Left lung (tissue), 10 donors: Measurements from ENCODE around the gene TMEM184B. TPM values are rescaled to one million over a fixed set of nuclear protein-coding genes. Genes with fewer than 3 reads are reported as not detected.

Experiments
- ATAC-seq: fragments of 200-7000 bp; cut with Tn5 transposase; one replicate; pipeline ENCODE4 v1.9.1; 2020; ENCODE audit warnings: moderate library complexity
- DNase-seq, 4 donors: peaks; one replicate each; pipeline ENCODE4 v3.0.0-alpha.2; 2013 to 2020
- H3K27ac ChIP-seq, 2 donors: fragments of 200-600 bp; sonication (generic) in 1 of 2; one replicate each; pipeline versions ENCODE4 v1.5.0 to v1.8.0; 2020 to 2021
- H3K27me3 ChIP-seq, 2 donors: fragments of 200-600 bp; sonication (generic) in 1 of 2; one replicate each; pipeline versions ENCODE4 v1.5.0 to v1.8.0; 2020 to 2021
- H3K36me3 ChIP-seq, 2 donors: fragments of 200-600 bp; sonication (generic) in 1 of 2; one replicate each; pipeline versions ENCODE4 v1.5.0 to v1.8.0; 2020 to 2021
- H3K4me1 ChIP-seq, 2 donors: fragments of 200-600 bp; one replicate each; pipeline ENCODE4 v1.8.0; 2021
- H3K4me3 ChIP-seq, 2 donors: fragments of 200-600 bp; sonication (generic) in 1 of 2; one replicate each; pipeline versions ENCODE4 v1.5.0 to v1.8.0; 2020 to 2021; ENCODE audit warnings: mild to moderate bottlenecking in 1 of 2
- H3K9me3 ChIP-seq, 2 donors: fragments of 200-600 bp; sonication (generic) in 1 of 2; one replicate each; pipeline versions ENCODE4 v1.5.0 to v1.8.0; 2020 to 2021
- CTCF ChIP-seq, 2 donors: fragments of 200-600 bp; sonication (generic) in 1 of 2; IDR thresholded peaks; one replicate each; pipeline versions ENCODE4 v1.5.0 to v1.8.0; 2021; ENCODE audit warnings: antibody characterized with exemption in 2 of 2
- intact Hi-C, 2 donors: fragments of 100-400 bp; cut with DNase I; formaldehyde crosslinking; loops; one replicate each; pipeline versions ENCODE4 v1.11.2 to v1.14.2; 2022
- polyA plus RNA-seq, 6 donors: library from polyadenylated mRNA; unstranded; fragments of 120-200 nt; gene quantifications; one replicate each; pipeline ENCODE4 v1.2.1, GENCODE V29; 2013; ENCODE audit not compliant: insufficient read length in 6 of 6
- total RNA-seq, 2 donors: library from RNA; stranded (reverse); fragmentation: NEBNext Ultra II Directional; extraction: Animal tissue kit (Norgen Biotek cat#: 25700); gene quantifications; one replicate each; pipeline ENCODE4 v1.2.1, GENCODE V29; 2021
- donor health status: DM: no; HTN: yes; CAD: no.
- donor health status: DM: no; HTN: no; CAD: no.

The TMEM184B gene
- total and polyA plus RNA-seq, 8 donors = 33.7 to 98.3 (median 39.8) TPM

DNA sequence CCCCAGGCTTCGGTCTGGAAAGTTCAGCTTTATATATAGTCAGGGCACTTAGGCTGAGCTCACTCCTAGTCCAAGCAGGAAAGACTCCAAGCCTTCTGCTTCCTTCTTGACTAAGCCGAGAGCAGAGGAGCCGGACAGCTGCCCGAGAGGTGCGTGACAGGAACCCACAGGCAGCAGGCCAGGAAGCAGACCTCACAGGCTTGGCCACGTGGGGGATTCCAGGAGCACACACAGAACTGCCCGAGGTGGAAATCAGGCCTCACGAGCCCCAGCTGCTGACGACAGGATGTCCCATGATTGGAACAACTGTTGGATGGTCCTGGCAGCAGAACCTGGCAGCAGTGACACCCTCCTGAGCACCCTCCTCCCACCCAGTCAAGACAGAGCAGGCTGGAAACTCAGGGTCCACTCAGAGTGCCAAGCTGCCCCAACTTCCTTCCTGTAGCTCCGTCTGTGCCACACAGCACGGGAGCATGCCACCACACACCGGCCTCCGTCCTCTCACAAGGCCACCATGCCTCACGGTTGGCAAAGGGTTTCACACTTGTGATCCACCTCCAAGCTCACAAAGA lies 96.6 kb downstream of the TMEM184B start:
- DNase-seq (peak in 3 of 4 donors; percentile 70 to 80 (median 79)), ATAC-seq (peak; percentile 8)
- H3K27me3 ChIP-seq = no peaks in the 10 kb centered on the region
- peaks cover 33 to 69% of the 10 kb centered on the region in 2 donors for H3K4me1 ChIP-seq
- no peak overlapping the region for H3K4me3 ChIP-seq
- intact Hi-C loops = no loop called here
- no peaks in the 10 kb centered on the region for H3K9me3 ChIP-seq
- H3K27ac ChIP-seq = peak overlapping the region; percentile 45 to 55
- no peaks in the 10 kb centered on the region for H3K36me3 ChIP-seq
- TF ChIP-seq CTCF (IDR thresholded peaks at IDR 0.05) = no peak

- no peaks in the 10 kb centered on the region for H3K9me3 ChIP-seq
- DNase-seq (no peak), ATAC-seq (no peak)
- peak overlapping the region; percentile 45 to 55 for H3K27ac ChIP-seq
- no peaks in the 10 kb centered on the region for H3K27me3 ChIP-seq
- H3K4me1 ChIP-seq = peaks cover 26 to 61% of the 10 kb centered on the region in 2 donors
- H3K36me3 ChIP-seq = no peaks in the 10 kb centered on the region
- H3K4me3 ChIP-seq = no peak overlapping the region
- intact Hi-C loops = no loop called here
- no peak for TF ChIP-seq CTCF (IDR thresholded peaks at IDR 0.05)
Measured at GRCh38 chr22:38175206-38176118, 97.3 kb downstream of the TMEM184B start.

GRCh38 chr22:38174626-38175025 lies 98.2 kb downstream of the TMEM184B start:
- no peak for TF ChIP-seq CTCF (IDR thresholded peaks at IDR 0.05)
- Histone ChIP-seq H3K36me3 (no peaks in the 10 kb centered on the region), H3K4me1 (peaks cover 20 to 53% of the 10 kb centered on the region in 2 donors), H3K9me3 (no peaks in the 10 kb centered on the region), H3K27ac (no peak overlapping the region), H3K27me3 (no peaks in the 10 kb centered on the region), H3K4me3 (no peak overlapping the region)
- intact Hi-C loops = no loop called here
- DNase-seq (no peak), ATAC-seq (no peak)

DNA sequence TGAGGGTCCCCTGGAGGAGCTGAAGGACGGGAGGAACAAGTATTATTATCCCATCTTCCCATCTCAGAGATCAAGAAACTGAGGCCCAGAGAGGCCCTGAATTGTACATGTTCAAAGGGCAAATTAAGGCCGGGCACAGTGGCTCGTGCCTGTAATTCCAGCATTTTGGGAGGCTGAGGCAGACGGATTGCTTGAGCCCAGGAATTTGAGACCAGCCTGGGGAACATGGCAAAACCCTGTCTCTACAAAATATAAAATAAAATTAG lies 99.2 kb downstream of the TMEM184B start:
- Histone ChIP-seq H3K4me1 (peaks cover 20 to 47% of the 10 kb centered on the region in 2 donors), H3K27ac (no peak overlapping the region), H3K36me3 (no peaks in the 10 kb centered on the region), H3K27me3 (no peaks in the 10 kb centered on the region), H3K4me3 (no peak overlapping the region), H3K9me3 (no peaks in the 10 kb centered on the region)
- intact Hi-C loops = no loop called here
- ATAC-seq = no peak
- DNase-seq = no peak
- TF ChIP-seq CTCF (IDR thresholded peaks at IDR 0.05) = no peak

- peak; percentile 47 for ATAC-seq
- peak in 3 of 4 donors; percentile 59 to 83 (median 62) for DNase-seq
- intact Hi-C loops = no loop called here
- TF ChIP-seq CTCF (IDR thresholded peaks at IDR 0.05) = no peak
- H3K9me3 ChIP-seq = no peaks in the 10 kb centered on the region
- no peaks in the 10 kb centered on the region for H3K36me3 ChIP-seq
- peaks cover 15 to 42% of the 10 kb centered on the region in 2 donors for H3K4me1 ChIP-seq
- H3K27ac ChIP-seq = peak overlapping the region in 1 of 2 donors; percentile 70
- no peaks in the 10 kb centered on the region for H3K27me3 ChIP-seq
- H3K4me3 ChIP-seq = no peak overlapping the region
Measured at GRCh38 chr22:38172832-38173640, 99.8 kb downstream of the TMEM184B start.
